H1 (cell line): ENCODE data around the gene GABRG3. TPM values are rescaled to one million over a fixed set of nuclear protein-coding genes. Genes with fewer than 3 reads are reported as not detected.

Source experiments
- CBX8 ChIP-seq: fragments of 300-800, 300-1000 bp; sonication (generic); IDR thresholded peaks from 2 replicates; pipeline ENCODE4 v1.7.1; 2016; ENCODE audit warnings: low read depth, low read length, borderline replicate concordance
- RAD21 ChIP-seq, 2 experiments: IDR thresholded peaks in 1 of 2; conservative IDR thresholded peaks in 1 of 2; 2 replicates each; pipeline ENCODE4 v1.6.1; 2011; ENCODE audit warnings: low read depth in 2 of 2, low read length in 2 of 2, improper control_type of control experiment in 1 of 2, inconsistent platforms in 1 of 2, mild to moderate bottlenecking in 1 of 2, moderate library complexity in 1 of 2
- polyA plus RNA-seq, 7 experiments: library from polyadenylated mRNA; depleted of rRNA in 3 of 7; stranded (reverse) in 5 of 7; unstranded in 2 of 7; fragments of >200 nt in 5 of 7; fragments of 200-250 nt in 2 of 7; gene quantifications; 1 replicate in 5 of 7; 2 replicates in 1 of 7; 4 replicates in 1 of 7; pipeline versions ENCODE4 v1.2.1 to v1.2.3, GENCODE V29; 2011 to 2013; ENCODE audit warnings: missing spikeins in 2 of 7, mixed read lengths in 2 of 7
- total RNA-seq: library from RNA; stranded (reverse); fragmentation: NEBNext Ultra II Directional; extraction: Animal tissue kit (Norgen Biotek cat#: 25700); gene quantifications from 2 replicates; pipeline ENCODE4 v1.2.1, GENCODE V29; 2021

GABRG3 gene
- total and polyA plus RNA-seq, 2 of the 8 experiments (the other 6 are each of a cell fraction or from before 2014, with no cell fraction given), result 0.17 to 0.80 TPM

- TF ChIP-seq CBX8, result no peak
- TF ChIP-seq RAD21 (IDR thresholded peaks at IDR 0.05 in 1 of 2, conservative IDR thresholded peaks at IDR 0.05 in 1 of 2; ENCODE audit: low read depth in 2 of 2, low read length in 2 of 2), result no peak
Measured at GRCh38 chr15:27575521-27575920, 604.5 kb downstream of the GABRG3 start (continued).
